OCI-LY3 (cell line): ENCODE measurements around the gene AGMAT.
A peak's percentile ranks its signal among the peaks of the same experiment; 100 is the strongest.

Source experiments
- H2AFZ ChIP-seq: fragments of 200-600, 300-600 bp; shearing (Covaris generic); 2 replicates; pipeline ENCODE4 v1.6.0; 2014; ENCODE audit warnings: antibody characterized with exemption, low read depth, low read length
- H3K27ac ChIP-seq: fragments of 200-600, 300-600 bp; sonication (generic); 2 replicates; pipeline ENCODE4 v1.5.1; 2014; ENCODE audit warnings: mild to moderate bottlenecking, low read length, moderate library complexity, mixed read lengths
- H3K27me3 ChIP-seq: fragments of 200-600, 300-600 bp; sonication (generic); 2 replicates; pipeline ENCODE4 v1.6.1; 2014; ENCODE audit warnings: low read depth, low read length, mixed read lengths
- H3K36me3 ChIP-seq: fragments of 200-600, 300-600 bp; sonication (generic); replicated peaks from 2 replicates; pipeline ENCODE3; 2014; ENCODE audit warnings: low read depth, low read length, mixed read lengths
- H3K4me1 ChIP-seq: fragments of 300-600, 200-600 bp; sonication (generic); 2 replicates; pipeline ENCODE4 v1.6.1; 2014; ENCODE audit warnings: low read length, mixed read lengths
- H3K4me2 ChIP-seq: fragments of 200-600, 300-600 bp; sonication (generic); 2 replicates; pipeline ENCODE4 v1.6.1; 2014; ENCODE audit warnings: low read length, mixed read lengths
- H3K4me3 ChIP-seq: fragments of 300-600, 200-600 bp; sonication (generic); 2 replicates; pipeline ENCODE4 v1.5.1; 2014; ENCODE audit warnings: antibody characterized with exemption, mild to moderate bottlenecking, low read length, moderate library complexity
- H3K79me2 ChIP-seq: fragments of 300-600, 200-600 bp; shearing (Covaris generic); 2 replicates; pipeline ENCODE4 v1.6.1; 2014; ENCODE audit warnings: mild to moderate bottlenecking, low read length, mixed read lengths
- H3K9ac ChIP-seq: fragments of 300-600, 200-600 bp; shearing (Covaris generic); 2 replicates; pipeline ENCODE4 v1.6.0; 2014; ENCODE audit warnings: mild to moderate bottlenecking, low read length, moderate library complexity
- H3K9me3 ChIP-seq: fragments of 200-600, 300-600 bp; shearing (Covaris generic); 2 replicates; pipeline ENCODE4 v1.6.1; 2014; ENCODE audit warnings: low read length, mixed read lengths; ENCODE audit not compliant: insufficient read depth
- H4K20me1 ChIP-seq: fragments of 200-600, 300-600 bp; sonication (generic); 2 replicates; pipeline ENCODE4 v1.6.1; 2016; ENCODE audit warnings: low read length, mixed read lengths; ENCODE audit not compliant: insufficient read depth
- CTCF ChIP-seq: fragments of 200-600, 300-600 bp; sonication (generic); IDR thresholded peaks from 2 replicates; pipeline ENCODE4 v1.5.1; 2014; ENCODE audit warnings: antibody characterized with exemption, low read length, low read depth
- EZH2phosphoT487 ChIP-seq: fragments of 200-600 bp; shearing (Covaris generic); IDR thresholded peaks from 2 replicates; pipeline ENCODE4 v1.6.1; 2018; ENCODE audit warnings: antibody characterized with exemption, mixed run types, low read depth

The AGMAT gene

GRCh38 chr1:15620155-15620545 lies 35.3 kb upstream of the AGMAT start:
- TF ChIP-seq CTCF = no peak
- no peak for TF ChIP-seq EZH2phosphoT487
- Histone ChIP-seq H3K27ac (no peak overlapping the region), H4K20me1 (peaks cover 65% of the 10 kb centered on the region), H3K9me3 (no peaks in the 10 kb centered on the region), H3K4me2 (peak overlapping the region; percentile 56), H3K36me3 (peaks cover 12% of the 10 kb centered on the region), H3K4me1 (peaks cover 35% of the 10 kb centered on the region), H3K79me2 (peaks cover 79% of the 10 kb centered on the region), H2AFZ (no peak overlapping the region), H3K27me3 (no peaks in the 10 kb centered on the region), H3K9ac (no peak overlapping the region), H3K4me3 (peak overlapping the region; percentile 31; the same call in 1 of the 2 replicates)

GRCh38 chr1:15618655-15619525 lies 34.0 kb upstream of the AGMAT start:
- peaks cover 66% of the 10 kb centered on the region for H3K79me2 ChIP-seq
- peak overlapping the region; percentile 96 for H3K27ac ChIP-seq
- peaks cover 9% of the 10 kb centered on the region for H3K36me3 ChIP-seq
- H4K20me1 ChIP-seq = peaks cover 52% of the 10 kb centered on the region
- no peaks in the 10 kb centered on the region for H3K27me3 ChIP-seq
- no peak overlapping the region for H2AFZ ChIP-seq
- H3K4me3 ChIP-seq = peak overlapping the region; percentile 97
- peak overlapping the region; percentile 97 for H3K9ac ChIP-seq
- peaks cover 29% of the 10 kb centered on the region for H3K4me1 ChIP-seq
- H3K9me3 ChIP-seq = no peaks in the 10 kb centered on the region
- no peak for TF ChIP-seq CTCF
- TF ChIP-seq EZH2phosphoT487 = no peak
- peak overlapping the region; percentile 90 for H3K4me2 ChIP-seq

- Histone ChIP-seq H3K9ac (peak overlapping the region; percentile 97), H3K4me2 (peak overlapping the region; percentile 90), H3K27me3 (no peaks in the 10 kb centered on the region), H3K36me3 (peaks cover 9% of the 10 kb centered on the region), H3K4me1 (peaks cover 29% of the 10 kb centered on the region), H3K27ac (peak overlapping the region; percentile 96), H3K4me3 (peak overlapping the region; percentile 97), H4K20me1 (peaks cover 46% of the 10 kb centered on the region), H3K9me3 (no peaks in the 10 kb centered on the region), H3K79me2 (peaks cover 59% of the 10 kb centered on the region), H2AFZ (no peak overlapping the region)
- no peak for TF ChIP-seq EZH2phosphoT487
- TF ChIP-seq CTCF = no peak
These were observed 33.3 kb upstream of the AGMAT start for GRCh38 chr1:15618077-15618654.

DNA sequence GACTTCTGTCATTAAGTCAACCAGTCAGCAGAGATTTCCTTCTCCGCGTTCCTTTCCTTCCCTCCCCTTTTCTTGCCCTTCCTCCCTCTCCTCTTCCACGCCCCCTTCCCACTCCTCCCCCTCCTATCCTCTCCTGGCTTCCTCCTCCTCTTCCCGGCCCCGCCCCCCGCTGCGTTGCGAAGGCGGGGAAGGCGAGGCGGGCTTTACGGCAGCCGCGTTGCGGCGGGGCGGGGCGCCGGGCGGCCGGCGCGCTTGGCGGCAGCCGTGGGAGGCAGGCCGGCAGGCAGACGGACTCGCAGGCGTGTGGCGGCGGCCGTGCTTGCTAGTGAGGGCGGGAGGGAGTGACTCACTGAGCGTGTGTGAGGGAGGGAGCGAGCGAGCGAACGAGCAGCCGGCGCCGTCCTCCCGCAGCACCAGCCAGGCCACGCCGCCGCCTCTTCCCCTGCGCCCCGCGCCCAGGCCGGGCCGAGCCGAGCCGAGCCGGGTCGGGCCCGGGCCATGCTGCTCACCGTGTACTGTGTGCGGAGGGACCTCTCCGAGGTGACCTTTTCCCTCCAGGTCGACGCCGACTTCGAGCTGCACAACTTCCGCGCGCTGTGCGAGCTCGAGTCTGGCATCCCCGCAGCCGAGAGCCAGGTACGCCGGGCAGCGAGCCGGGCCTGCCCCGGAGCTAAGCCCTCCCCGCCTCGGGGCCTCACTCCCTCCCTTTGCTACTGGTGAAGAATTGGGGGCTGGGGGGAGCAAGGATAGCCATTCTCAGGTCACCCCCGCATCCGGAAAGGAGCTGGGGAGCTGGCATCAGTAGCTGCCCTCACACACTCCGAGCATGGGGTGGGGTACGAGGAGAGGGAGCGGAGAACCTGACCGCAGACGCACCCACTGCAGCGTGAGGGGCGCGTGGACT lies 32.6 kb upstream of the AGMAT start, which contains the start of gene DDI2:
TSS of gene DDI2 (plus strand) at position 286 of the 904 bp plus-strand sequence. CDS start at position 499, 213 bp downstream.
- peaks cover 9% of the 10 kb centered on the region for H3K36me3 ChIP-seq
- peak within 1 kb of the TSS; percentile 98 for H3K4me2 ChIP-seq
- no peak for TF ChIP-seq EZH2phosphoT487
- peak within 1 kb of the TSS; percentile 97 for H3K9ac ChIP-seq
- no peaks in the 10 kb centered on the region for H3K27me3 ChIP-seq
- peaks cover 39% of the 10 kb centered on the region for H4K20me1 ChIP-seq
- peak within 1 kb of the TSS; percentile 91 for H2AFZ ChIP-seq
- H3K79me2 ChIP-seq = peaks cover 52% of the 10 kb centered on the region
- peak within 1 kb of the TSS; percentile 97 for H3K4me3 ChIP-seq
- H3K9me3 ChIP-seq = no peaks in the 10 kb centered on the region
- H3K4me1 ChIP-seq = peaks cover 29% of the 10 kb centered on the region
- H3K27ac ChIP-seq = peak within 1 kb of the TSS; percentile 96
